ENCODE results near the gene EPHB1. TPM values are rescaled to one million over a fixed set of nuclear protein-coding genes. Genes with fewer than 3 reads are reported as not detected.

The EPHB1 gene
- polyA plus RNA-seq, 3 donors from 2014 or later: 0.45 to 1.7 (median 0.48) TPM

DNA sequence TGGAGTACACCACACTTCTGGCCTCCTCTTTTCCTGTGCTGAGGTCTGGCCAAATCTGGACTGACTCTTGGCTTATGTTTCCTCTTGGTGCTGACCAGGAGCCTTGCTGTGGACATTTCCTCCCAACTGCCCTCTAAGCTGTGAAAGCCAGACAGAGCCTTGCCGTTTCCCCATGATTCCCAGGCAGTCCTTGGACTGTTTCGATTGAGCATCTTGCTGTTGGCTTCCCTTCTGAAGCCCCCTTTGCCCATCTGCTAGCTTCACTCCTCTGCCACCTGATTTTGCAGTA is 110.5 kb downstream of the EPHB1 start:
- Mint-ChIP-seq H3K27me3 (ENCODE audit: low read depth in 3 of 3) (peaks cover 2 to 9% (median 3%) of the 10 kb centered on the region in 3 donors), H3K4me1 (peaks cover 26 to 29% of the 10 kb centered on the region in 2 donors), H3K4me3 (peak overlapping the region in 2 of 5 donors; percentile 0 to 48), H3K36me3 (no peaks in the 10 kb centered on the region), H3K27ac (no peak overlapping the region), H3K9me3 (no peaks in the 10 kb centered on the region)
- DNase-seq: no peak

DNA sequence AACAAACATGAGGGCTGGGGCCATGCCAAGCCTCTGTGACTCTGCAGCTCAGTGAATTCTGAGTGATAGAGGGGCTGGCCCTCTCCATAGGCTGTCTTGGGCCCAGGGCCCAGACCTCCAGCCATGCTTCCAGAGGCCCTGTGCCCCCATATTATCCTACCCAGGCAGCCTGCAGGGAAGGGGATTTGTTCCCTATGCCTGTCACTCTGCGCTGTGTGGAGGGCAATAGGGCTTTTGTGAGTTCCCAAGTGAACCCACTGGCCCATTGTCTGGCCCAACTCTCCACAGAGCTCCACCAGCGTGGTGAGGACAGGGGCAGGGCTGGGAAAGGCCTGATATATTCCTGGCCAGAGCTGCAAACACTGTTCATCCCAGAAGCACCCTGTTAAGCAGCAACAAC is 113.2 kb downstream of the EPHB1 start:
- Mint-ChIP-seq H3K27ac (no peak overlapping the region), H3K4me3 (no peak overlapping the region), H3K9me3 (no peaks in the 10 kb centered on the region), H3K4me1 (peaks cover 24 to 28% of the 10 kb centered on the region in 2 donors), H3K36me3 (no peaks in the 10 kb centered on the region), H3K27me3 (ENCODE audit: low read depth in 3 of 3) (peaks cover 3 to 9% (median 7%) of the 10 kb centered on the region in 3 donors)
- DNase-seq: no peak

DNA sequence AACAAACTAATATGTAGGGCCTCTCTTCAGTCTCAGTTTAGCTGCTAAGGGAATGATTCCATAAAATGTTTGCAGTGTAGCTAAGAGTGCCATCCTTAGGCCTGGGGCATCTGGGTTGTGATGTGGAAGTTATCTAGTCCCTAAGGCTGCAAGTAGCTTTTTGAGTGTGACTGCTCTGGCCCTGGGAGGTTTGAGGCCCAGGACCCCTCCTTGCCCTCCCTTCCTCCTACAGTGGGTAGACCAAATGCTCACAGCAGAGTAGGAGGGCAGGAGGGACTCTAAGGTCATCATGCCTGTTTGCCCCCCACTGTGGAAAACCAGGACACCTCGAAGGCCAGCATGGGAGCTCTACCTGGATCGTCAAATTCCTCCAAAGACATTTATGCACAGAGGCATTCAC is 115.0 kb downstream of the EPHB1 start:
- Mint-ChIP-seq H3K27me3 (ENCODE audit: low read depth in 3 of 3) (peaks cover 4 to 6% (median 4%) of the 10 kb centered on the region in 3 donors), H3K27ac (no peak overlapping the region), H3K9me3 (no peaks in the 10 kb centered on the region), H3K36me3 (no peaks in the 10 kb centered on the region), H3K4me3 (no peak overlapping the region), H3K4me1 (peaks cover 8 to 12% of the 10 kb centered on the region in 2 donors)
- no peak for DNase-seq

DNA sequence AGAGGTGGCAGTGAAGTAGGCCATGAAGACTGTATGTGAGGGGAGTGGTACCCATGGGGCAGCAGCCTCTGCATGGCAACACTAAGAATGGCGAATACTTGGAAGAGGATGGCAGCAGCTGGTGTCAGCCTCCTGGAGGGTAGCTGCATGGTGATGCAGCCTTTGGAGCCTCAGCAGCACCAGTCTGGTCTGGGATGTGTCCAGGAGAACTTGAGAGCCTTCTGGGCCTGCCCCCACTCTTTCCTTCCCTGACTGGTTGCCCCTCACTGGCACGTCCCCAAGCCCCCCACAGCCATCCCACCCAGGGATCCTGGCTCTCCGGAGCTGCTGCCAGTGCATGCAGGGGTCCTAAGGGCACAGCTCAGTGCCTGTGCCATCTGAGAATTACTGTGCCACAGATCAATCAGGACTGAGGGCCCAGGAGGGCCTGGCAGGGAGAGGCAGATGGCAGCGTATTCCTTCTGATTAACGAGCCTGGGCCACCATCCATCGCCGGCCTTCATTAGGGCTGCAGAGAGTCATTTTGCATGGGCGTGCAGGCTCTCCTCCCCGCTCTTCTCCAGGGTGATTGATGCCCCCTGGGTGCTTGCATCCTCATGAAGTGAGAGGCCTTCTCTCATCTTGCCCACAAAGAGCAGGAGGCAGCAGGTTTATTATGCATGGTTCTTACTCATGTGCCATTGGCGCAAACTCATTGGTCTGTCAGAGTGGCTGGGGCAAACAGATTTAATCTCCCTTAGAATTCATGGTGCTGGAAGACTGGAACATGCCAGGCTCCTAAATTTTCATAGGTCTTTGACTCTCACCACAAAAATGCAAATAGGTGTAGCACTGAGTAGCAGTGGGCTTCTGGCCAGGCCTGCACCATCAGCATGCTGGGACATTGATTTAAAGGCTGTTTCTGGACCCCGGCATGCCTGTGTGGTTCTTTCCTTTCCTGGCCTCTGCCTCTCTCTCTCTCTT is 116.8 kb downstream of the EPHB1 start:
- Mint-ChIP-seq H3K4me3 (no peak overlapping the region), H3K4me1 (peaks cover 3 to 10% of the 10 kb centered on the region in 2 donors), H3K27me3 (ENCODE audit: low read depth in 3 of 3) (peaks cover 4 to 8% (median 5%) of the 10 kb centered on the region in 3 donors), H3K27ac (no peak overlapping the region), H3K36me3 (no peaks in the 10 kb centered on the region), H3K9me3 (no peaks in the 10 kb centered on the region)
- no peak for DNase-seq

DNA sequence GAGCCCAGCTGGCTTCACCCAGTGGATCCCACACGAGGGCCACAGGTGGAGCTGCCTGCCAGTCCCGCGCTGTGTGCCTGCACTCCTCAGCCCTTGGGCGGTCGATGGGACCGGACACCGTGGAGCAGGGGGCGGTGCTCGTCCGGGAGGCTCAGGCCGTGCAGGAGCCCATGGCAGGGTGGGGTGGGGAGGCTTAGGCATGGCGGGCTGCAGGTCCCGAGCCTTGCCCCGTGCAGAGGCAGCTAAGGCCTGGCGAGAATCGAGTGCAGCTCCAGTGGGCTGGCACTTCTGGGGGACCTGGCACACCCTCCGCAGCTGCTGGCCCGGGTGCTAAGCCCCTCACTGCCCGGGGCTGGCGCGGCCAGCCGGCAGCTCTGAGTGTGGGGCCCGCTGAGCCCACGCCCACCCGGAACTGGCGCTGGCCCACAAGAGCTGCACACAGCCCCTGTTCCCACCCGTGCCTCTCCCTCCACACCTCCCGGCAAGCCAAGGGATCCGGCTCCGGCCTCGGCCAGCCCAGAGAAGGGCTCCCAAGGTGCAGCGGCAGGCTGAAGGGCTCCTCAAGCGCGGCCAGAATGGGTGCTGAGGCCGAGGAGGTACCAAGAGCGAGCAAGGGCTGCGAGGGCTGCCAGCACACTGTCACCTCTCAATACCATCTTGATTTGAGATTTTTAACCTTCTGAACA is 121.4 kb downstream of the EPHB1 start:
- Mint-ChIP-seq H3K36me3 (no peaks in the 10 kb centered on the region), H3K27me3 (ENCODE audit: low read depth in 3 of 3) (peaks cover 1 to 9% (median 4%) of the 10 kb centered on the region in 3 donors), H3K27ac (no peak overlapping the region), H3K9me3 (no peaks in the 10 kb centered on the region), H3K4me3 (no peak overlapping the region), H3K4me1 (peaks cover 3 to 14% of the 10 kb centered on the region in 2 donors)
- no peak for DNase-seq

DNA sequence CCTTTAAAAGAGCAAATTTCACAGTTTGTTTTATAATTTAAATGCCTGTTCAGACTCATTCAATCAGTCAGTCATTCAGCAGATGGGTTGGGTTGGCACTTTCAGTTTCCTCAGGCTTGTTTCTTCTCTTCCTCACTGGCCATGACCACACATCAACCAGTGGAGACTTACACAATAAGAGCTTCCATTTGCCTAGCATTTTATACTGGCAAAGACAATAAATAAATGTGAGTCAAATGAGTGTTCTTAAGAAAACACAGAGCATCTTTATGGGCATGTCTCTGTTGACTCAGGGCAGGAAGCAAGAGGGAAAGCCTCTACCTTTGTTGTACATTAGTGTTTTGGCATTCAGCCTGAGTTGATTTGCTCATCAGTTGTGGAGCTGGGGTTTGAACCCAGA is 122.6 kb downstream of the EPHB1 start:
- no peak for DNase-seq
- Mint-ChIP-seq H3K27me3 (ENCODE audit: low read depth in 3 of 3) (peaks cover 1 to 6% (median 4%) of the 10 kb centered on the region in 3 donors), H3K4me1 (peaks cover 3 to 14% of the 10 kb centered on the region in 2 donors), H3K4me3 (no peak overlapping the region), H3K36me3 (no peaks in the 10 kb centered on the region), H3K27ac (no peak overlapping the region), H3K9me3 (no peaks in the 10 kb centered on the region)

DNA sequence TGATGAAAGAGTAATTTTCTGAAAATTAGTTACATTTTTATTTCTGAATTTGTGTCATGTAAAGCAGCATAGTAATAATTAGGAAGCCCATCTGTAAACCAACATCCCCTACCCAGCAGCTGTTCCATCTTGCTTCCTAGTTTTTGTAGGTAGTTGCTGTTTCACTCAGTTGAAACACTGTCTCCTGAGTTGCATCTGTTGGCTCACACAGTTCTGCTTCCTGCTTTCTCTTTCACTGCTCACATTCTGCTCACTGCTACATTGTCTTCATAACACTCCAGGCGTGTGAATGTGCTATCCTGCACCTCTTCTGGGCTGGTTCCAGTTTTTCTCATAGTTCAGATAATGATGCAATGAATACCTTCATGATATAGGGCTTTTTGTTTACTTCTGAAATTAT is 123.4 kb downstream of the EPHB1 start:
- Mint-ChIP-seq H3K4me3 (no peak overlapping the region), H3K27me3 (ENCODE audit: low read depth in 3 of 3) (peaks cover 0 to 5% (median 4%) of the 10 kb centered on the region in 3 donors), H3K27ac (no peak overlapping the region), H3K9me3 (no peaks in the 10 kb centered on the region), H3K36me3 (no peaks in the 10 kb centered on the region), H3K4me1 (peaks cover 3 to 14% of the 10 kb centered on the region in 2 donors)
- no peak for DNase-seq

DNA sequence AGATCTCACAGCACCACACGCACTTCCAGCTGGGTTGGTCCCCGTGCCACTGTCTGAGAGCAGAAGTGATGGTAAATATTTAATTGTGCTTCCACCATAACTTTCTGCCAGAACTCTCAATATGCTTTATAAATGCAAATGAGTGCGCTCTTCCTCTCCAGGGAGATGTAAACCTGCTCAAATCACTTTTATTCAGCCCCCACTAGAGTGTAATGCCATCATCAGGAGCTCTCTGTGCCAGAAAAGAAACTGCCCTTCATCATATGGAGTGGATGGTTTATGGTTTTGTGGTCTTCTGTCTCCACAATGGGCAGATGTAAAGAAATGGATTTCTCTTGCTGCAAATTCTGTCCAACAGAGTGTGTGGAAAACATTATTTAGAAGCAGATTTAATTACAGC is 127.0 kb downstream of the EPHB1 start:
- no peak for DNase-seq
- Mint-ChIP-seq H3K4me1 (peaks cover 0 to 4% of the 10 kb centered on the region in 2 donors), H3K4me3 (no peak overlapping the region), H3K27me3 (ENCODE audit: low read depth in 3 of 3) (peaks cover 0 to 5% (median 2%) of the 10 kb centered on the region in 3 donors), H3K9me3 (peaks cover 0 to 8% (median 0%) of the 10 kb centered on the region in 6 donors), H3K27ac (no peak overlapping the region), H3K36me3 (no peaks in the 10 kb centered on the region)

DNA sequence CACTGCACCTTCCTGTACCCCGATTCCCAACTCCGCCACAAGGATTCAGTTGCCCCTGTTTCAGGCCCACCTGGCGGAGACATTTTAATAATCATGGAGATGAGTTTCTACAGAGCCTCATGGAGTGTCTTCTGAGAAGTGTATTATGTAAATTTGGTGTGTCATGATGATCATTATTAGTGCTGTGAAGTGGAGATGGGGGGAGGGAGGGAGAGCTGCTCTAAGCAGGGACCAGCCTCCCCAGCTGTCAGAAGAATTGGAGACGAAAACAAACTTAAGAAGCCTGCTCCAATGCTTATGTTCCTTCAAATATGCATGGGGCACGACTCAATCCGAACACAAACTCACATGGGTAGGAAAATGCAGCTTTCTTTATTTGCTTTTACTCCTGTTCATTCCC is 127.8 kb downstream of the EPHB1 start:
- no peak overlapping the region for H3K27ac Mint-ChIP-seq
- H3K4me1 Mint-ChIP-seq: peaks cover 0 to 2% of the 10 kb centered on the region in 2 donors
- H3K9me3 Mint-ChIP-seq: peaks cover 0 to 8% (median 0%) of the 10 kb centered on the region in 6 donors
- DNase-seq: no peak
- H3K4me3 Mint-ChIP-seq: no peak overlapping the region
- no peaks in the 10 kb centered on the region for H3K36me3 Mint-ChIP-seq
- H3K27me3 Mint-ChIP-seq (ENCODE audit: low read depth in 3 of 3): peaks cover 0 to 5% (median 2%) of the 10 kb centered on the region in 3 donors

DNA sequence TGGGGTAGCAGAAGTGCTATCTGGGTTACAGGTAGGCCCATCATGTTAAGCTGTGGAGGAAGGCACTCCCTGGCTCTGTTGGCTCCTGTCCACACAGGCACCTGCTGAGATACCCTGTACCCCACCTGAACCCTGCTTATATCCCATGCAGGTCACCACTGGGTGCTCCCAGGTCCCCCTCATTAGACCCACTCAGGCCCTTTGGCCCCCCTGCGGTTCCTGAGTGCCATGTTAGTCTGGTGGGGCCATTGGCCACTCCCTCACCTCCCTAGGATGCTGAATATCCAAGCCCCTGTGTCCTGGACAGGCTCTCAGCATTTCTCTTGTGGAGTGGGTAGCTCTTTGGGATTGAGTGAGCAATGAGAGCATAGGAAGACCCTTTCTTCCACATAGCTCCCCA is 128.2 kb downstream of the EPHB1 start:
- DNase-seq: no peak
- Mint-ChIP-seq H3K27me3 (ENCODE audit: low read depth in 3 of 3) (peaks cover 0 to 5% (median 2%) of the 10 kb centered on the region in 3 donors), H3K4me3 (no peak overlapping the region), H3K36me3 (no peaks in the 10 kb centered on the region), H3K27ac (no peak overlapping the region), H3K9me3 (peaks cover 0 to 10% (median 0%) of the 10 kb centered on the region in 6 donors), H3K4me1 (no peaks in the 10 kb centered on the region)

DNA sequence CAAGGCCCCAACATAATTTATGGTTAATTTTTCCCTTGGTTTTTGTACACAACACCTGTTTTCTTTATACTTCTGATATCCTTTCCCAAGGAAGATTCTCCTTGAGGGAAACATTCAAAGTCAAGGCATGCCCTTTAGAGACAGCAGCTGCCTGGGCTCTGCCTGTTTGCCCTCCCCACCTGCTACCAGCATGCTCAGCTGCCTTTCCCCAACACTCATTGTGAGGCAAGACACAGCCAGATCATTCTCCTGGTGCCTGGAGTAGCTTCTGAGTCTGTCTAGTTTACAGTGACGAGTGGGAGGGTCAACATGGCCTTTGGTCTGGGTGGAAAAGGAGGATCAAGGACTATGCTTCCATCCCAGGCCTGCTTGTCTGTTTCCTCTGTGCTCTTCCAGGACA is 132.5 kb downstream of the EPHB1 start:
- no peak for DNase-seq
- peaks cover 0 to 12% (median 0%) of the 10 kb centered on the region in 6 donors for H3K9me3 Mint-ChIP-seq
- peaks cover 0 to 6% of the 10 kb centered on the region in 2 donors for H3K4me1 Mint-ChIP-seq
- H3K36me3 Mint-ChIP-seq: no peaks in the 10 kb centered on the region
- H3K27ac Mint-ChIP-seq: no peak overlapping the region
- peaks cover 2 to 6% (median 6%) of the 10 kb centered on the region in 3 donors for H3K27me3 Mint-ChIP-seq (ENCODE audit: low read depth in 3 of 3)
- H3K4me3 Mint-ChIP-seq: no peak overlapping the region

DNA sequence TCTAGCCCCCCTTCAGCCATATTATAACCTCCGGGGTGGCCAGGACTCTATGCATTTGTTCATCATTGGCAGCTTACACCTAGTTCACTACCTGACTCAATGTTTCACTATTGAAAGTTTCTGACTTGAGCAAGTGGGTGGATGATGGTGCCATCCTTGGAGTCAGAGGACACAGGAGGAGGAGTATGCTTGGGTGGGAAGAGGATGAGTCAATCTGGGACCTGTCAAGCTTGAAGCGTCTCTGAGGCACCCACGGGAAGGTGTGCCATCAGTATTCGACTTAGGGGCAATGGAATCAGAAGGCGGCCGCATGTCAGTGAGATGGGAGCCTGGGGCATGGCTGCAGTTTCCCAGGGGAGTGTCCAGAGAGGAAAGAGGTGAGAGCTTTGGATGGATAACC is 133.3 kb downstream of the EPHB1 start:
- Mint-ChIP-seq H3K36me3 (no peaks in the 10 kb centered on the region), H3K27ac (no peak overlapping the region), H3K4me3 (no peak overlapping the region), H3K4me1 (peaks cover 0 to 6% of the 10 kb centered on the region in 2 donors), H3K9me3 (peaks cover 0 to 13% (median 0%) of the 10 kb centered on the region in 6 donors), H3K27me3 (ENCODE audit: low read depth in 3 of 3) (peaks cover 2 to 8% (median 6%) of the 10 kb centered on the region in 3 donors)
- DNase-seq: no peak

DNA sequence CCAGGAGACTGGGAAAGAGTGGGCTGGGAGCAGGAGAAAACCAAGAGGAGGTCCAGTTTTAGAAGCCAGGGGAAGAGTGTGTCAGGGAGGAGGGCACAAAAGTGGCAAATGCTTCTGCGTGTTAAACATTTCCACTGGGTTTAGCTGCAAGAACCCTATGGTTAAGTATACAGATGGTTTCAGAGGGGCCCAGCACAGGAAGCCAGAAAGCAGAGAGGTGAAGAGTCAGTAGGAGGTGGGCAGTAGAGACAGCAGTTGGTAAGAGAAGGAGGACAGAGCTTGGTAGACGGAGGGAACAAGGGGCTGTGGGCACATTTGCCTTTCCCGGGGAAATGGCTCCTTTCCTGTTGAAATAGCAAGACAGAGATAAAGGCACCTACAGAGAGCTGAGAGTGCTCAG is 133.8 kb downstream of the EPHB1 start:
- no peak overlapping the region for H3K4me3 Mint-ChIP-seq
- peaks cover 2 to 8% (median 6%) of the 10 kb centered on the region in 3 donors for H3K27me3 Mint-ChIP-seq (ENCODE audit: low read depth in 3 of 3)
- H3K36me3 Mint-ChIP-seq: no peaks in the 10 kb centered on the region
- peaks cover 0 to 13% (median 0%) of the 10 kb centered on the region in 6 donors for H3K9me3 Mint-ChIP-seq
- peaks cover 0 to 6% of the 10 kb centered on the region in 2 donors for H3K4me1 Mint-ChIP-seq
- no peak for DNase-seq
- H3K27ac Mint-ChIP-seq: no peak overlapping the region

DNA sequence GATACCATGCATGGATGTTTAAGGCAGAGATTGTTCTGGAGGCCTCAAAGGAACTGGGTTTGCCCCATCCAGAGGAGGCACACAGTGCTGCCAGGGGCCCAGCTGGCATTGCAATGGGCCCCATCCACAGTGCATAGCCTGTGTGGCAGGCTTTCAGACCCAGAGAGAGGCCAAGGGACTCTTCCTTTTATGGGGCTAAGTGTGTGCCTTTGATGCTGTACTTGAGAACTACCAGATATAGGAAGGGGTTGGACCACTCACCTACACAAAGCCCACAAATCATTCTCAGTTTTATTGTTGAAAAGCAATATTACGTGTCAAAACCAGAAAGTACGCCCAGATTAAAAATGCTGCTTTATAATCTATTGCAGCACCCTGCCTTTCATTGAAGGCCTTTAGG is 134.9 kb downstream of the EPHB1 start:
- peaks cover 0 to 6% of the 10 kb centered on the region in 2 donors for H3K4me1 Mint-ChIP-seq
- no peak overlapping the region for H3K27ac Mint-ChIP-seq
- H3K9me3 Mint-ChIP-seq: peaks cover 0 to 10% (median 0%) of the 10 kb centered on the region in 6 donors
- H3K4me3 Mint-ChIP-seq: no peak overlapping the region
- peaks cover 2 to 8% (median 6%) of the 10 kb centered on the region in 3 donors for H3K27me3 Mint-ChIP-seq (ENCODE audit: low read depth in 3 of 3)
- DNase-seq: no peak
- H3K36me3 Mint-ChIP-seq: no peaks in the 10 kb centered on the region

Data from immature natural killer cell (primary cell).